GM21717 (cell line): Measurements from ENCODE around the gene KLC1.
"Not testable (repeated sequence)": the region's sequence is repeated elsewhere in the genome, so short reads cannot be mapped to it uniquely, and the experiment has no call there.

ENCODE experiments used
- ATAC-seq: cut with Tn5 transposase; IDR thresholded peaks from one replicate; pipeline ENCODE4 v1.9.1; 2021; ENCODE audit warnings: mild to moderate bottlenecking, moderate library complexity; ENCODE audit not compliant: unreplicated experiment

KLC1 gene

DNA sequence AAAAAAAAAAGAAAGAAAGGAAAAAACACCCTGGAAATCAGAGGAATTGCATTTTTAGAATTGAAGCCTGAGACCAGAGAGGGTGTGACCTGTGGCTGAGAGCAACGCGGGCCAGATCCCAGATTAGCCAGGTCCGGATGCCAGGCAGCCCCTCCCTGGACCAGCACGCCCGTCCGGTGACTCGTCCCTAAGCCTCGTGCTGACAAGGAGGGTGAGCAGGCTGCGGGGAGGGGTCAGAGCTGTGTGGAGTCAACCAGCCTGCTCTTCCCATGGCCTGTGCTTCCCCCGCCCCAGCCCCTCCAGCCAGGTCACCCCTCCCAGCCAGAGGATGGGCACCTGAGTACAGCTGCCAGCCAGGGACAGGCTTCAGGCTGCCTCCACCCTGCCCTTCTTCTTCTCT, 4.2 kb upstream of the KLC1 start:
- no peak for ATAC-seq

DNA sequence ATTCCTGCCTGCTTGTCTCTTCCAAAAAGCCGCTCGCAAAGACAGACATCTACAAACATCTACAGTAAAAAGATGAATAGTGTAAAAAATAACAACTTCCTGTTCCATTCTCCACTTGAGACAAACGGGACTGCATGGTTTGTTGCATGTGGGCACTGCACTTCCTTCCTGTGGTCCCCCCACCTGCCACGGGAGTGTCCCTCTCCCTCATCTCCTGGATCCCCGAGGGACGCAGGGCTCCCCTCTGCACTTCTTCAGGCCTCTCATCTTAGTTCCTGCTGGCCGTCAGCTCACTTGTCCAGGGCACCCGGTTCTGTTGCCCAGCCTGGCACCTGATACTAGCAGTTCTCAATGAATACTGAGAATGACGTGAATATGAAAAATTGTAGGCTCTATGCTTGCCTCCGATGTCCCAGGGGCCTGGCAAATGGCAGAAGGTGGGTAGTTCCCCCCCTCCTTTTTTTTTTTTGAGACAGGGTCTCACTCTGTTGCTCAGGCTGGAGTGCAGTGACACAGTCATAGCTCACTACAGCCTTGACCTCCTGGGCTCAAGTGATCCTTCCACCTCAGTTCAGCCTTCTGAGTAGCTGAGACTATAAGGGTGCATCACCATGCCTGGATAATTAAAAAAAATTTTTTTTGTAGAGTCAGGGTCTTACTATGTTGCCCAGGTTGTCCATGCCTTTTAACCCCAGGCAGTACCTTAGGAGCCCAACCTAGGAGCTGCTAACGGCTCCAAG, 3.5 kb upstream of the KLC1 start:
- ATAC-seq, result no peak

DNA sequence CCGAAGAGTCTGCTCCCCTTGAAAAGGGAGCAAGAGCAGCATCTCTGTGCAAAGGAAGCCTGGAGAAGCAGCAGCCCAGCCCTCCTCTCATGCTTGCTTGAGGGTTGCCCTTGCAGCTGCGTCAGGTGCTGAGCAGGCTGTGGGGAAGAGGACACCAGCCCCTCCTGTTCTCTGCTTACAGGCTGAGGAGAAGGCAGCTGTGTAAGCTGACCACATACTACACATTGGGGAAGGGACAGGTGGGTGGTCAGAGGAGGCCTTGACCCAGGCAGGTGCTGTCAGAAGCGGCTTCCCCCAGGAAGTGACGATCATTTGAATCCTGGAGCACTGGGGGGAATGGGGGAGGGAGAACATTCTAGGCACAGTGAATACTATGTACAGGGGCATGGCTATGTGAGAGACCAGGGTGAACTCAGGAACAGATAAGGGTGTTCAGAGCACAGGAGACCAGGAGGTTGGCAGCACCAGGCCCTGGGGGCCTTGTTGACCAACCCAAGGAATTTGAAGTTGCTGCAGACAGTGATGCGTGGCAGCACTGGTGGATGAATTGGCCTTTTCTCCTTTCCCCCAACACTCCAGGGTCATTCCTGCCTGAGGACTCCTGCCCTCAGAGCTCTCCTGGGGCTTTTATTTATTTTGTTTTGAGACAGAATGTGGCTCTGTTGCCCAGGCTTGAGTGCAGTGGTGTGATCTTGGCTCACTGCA, 2.7 kb upstream of the KLC1 start:
- no peak for ATAC-seq

GRCh38 chr14:103627073-103628025, 1.7 kb upstream of the KLC1 start:
- no peak for ATAC-seq

DNA sequence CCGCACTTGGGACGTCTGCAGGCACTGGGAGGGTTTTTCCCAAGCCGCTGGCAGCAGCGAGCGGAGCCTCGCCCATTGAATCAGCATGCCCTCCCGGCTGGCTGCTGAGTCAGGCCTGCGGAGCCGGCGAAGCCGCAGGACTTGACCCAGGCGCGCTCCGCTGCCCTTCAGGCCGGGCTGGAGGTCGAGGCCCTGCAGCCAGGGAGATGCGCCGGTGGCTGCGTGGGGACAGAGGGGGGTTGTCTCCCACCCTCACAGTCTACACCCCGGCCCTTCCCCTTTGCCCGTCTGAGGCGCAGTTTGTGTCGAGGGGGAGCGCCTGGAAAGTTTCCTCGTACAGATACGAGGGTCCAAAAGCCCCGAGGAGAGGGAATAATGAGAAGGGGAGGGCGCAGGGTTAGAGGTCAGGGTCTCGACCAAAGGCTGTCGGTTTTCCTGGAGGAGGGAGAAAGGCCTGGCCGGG, 759 bp upstream of the KLC1 start:
- ATAC-seq, result no peak

GRCh38 chr14:103629503-103630121, 601 bp downstream of the KLC1 start:
- ATAC-seq, result no peak

DNA sequence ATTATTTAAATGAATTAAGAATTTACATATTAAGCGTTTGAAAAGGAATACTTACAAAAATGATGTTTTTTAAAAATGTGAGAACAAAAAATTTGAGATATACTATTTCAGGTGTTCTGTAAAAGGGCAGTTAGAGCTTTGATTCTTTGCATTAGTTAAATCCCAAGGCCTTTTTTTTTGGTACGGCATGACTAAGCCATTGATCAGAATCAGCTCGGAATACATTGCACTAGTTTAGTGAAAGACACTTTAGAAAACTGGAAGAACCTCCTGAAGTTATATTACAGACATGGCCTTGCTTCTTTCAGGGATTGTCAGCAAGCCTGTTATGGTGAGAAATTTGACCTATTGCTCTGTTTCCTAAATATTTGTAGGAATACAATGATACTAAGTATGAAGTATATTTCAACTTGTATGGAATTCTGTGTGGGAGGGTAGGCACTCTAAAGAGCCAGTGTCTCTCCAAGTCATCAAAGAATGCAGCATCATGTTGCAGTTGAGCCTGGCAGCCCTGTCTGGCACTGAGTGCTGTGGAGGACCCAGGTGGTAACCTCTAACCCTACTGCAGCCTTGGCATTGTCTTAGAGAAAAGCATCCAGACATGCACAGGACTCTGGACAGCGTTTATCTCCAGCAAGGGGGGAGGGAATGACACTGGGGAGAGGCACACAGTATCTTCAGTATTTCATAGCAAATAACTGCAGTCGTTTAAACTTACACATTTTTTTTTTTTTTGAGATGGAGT, 1.5 kb downstream of the KLC1 start:
- ATAC-seq, result no peak

DNA sequence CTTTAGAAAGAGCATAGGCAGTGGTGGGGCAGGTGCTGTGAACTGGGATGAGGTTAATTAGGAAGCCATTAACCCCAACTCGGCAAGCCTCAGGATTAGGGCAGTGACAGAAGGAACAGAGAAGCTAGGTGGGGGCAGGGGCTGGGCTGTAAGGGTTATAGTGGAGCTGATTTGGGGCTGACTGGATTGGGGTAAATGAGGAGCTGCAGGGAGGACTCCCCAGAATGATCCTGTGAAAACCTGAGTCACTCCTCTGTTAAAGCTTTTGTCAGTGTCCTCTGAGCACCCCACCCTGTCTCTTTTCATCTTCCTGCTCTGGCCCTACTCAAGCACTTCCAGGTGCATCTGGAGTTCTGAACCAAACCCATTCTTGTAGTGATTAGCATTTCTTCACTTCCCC, 4.4 kb downstream of the KLC1 start:
- ATAC-seq, result no peak

DNA sequence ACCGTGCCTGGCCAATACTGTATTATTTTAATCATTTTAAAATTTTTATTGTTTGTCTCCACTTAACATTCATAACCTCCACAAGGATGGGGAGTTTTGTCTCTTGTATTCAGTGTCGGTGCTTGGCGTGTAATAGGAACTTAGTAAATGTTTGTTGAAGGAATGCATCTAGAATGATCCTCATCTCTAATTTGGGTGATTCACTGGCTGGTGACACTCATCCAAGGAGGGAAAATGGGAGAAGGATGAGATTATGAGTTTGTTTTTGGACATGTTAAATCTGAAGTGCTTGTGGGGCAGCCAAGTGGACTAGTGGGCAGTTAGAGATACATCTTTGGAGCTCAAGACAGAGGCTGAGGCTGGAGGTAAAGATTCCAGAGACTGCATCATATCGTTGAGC, 5.1 kb downstream of the KLC1 start:
- no peak for ATAC-seq

GRCh38 chr14:103638594-103638993, 9.6 kb downstream of the KLC1 start:
- ATAC-seq, result no peak

DNA sequence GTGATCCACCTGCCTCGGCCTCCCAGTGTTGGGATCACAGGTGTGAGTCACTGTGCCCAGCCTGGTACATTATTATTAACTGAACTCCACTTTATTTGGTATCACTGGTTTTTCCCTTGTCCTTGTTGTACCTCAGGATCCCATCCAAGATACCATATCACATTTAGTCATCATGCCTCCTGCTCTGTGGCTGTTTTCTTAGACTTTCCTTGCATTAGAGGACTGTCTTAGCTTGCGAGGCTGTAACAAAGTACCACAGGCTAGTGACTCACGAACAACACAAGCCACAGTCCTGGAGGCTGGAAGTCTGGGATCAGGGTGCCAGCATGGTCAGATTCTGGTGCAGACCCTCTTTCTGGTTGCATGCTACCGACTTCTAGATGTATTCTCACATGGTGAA, 12.2 kb downstream of the KLC1 start:
- ATAC-seq, result no peak

DNA sequence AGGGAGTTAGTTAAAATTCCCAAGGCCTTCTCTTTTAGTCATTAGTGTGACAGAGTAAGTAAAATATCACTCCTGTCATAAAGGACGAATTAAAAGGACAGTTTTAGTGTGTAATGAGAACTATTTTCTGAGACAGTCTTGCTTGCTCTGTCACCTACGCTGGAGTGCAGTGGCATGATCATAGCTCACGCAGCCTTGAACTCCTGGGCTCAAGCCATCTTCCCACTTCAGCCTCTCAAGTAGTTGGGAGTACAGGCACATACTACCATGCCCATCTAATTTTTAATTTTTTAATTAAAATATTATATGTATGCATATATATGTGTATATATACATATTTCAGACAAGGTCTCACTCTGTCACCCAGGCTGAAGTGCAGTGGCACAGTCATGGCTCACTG, 17.2 kb downstream of the KLC1 start:
- no peak for ATAC-seq

- ATAC-seq, result no peak
Observed at GRCh38 chr14:103649001-103649400, 20.0 kb downstream of the KLC1 start.

GRCh38 chr14:103650213-103650612, 21.2 kb downstream of the KLC1 start:
- no peak for ATAC-seq

DNA sequence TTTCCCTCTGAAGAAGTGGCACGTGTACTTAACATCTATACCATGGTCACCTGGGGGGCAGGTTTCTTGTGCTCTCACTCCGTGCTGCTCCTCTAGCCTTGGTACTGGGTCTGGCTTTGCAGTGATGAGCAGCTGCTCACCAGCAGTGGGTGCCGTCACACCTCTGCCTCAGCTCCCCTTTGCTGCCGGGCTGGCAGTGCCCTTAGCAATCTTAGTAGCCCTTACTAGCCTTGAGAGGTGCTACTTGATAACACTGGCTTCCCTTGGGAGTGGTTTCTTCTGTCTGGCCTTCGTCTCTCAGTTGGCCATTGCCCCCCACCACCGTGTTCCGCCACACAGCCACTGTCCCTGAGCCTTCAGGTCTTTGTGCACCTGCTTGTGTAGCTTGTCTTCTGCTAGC, 22.6 kb downstream of the KLC1 start:
- no peak for ATAC-seq

- no peak for ATAC-seq
Observed at GRCh38 chr14:103652806-103653205, 23.8 kb downstream of the KLC1 start.

DNA sequence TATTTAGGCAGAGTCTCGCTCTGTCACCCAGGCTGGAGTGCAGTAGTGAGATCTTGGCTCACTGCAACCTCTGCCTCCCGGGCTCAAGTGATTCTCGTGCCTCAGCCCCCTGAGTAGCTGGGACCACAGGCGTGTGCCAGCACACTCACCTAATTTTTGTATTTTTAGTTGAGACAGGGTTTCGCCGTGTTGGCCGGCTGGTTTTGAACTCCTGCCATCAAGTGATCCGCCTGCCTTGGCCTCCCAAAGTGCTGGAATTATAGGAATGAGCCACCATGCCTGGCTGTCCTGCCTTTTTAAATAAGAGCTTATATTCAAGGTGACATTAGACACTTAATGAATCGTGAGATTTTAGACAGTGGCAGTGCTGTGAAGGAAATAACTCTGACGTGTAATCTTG, 24.3 kb downstream of the KLC1 start:
- not testable (repeated sequence) for ATAC-seq

- no peak for ATAC-seq
Observed at GRCh38 chr14:103653805-103654204, 24.8 kb downstream of the KLC1 start.

DNA sequence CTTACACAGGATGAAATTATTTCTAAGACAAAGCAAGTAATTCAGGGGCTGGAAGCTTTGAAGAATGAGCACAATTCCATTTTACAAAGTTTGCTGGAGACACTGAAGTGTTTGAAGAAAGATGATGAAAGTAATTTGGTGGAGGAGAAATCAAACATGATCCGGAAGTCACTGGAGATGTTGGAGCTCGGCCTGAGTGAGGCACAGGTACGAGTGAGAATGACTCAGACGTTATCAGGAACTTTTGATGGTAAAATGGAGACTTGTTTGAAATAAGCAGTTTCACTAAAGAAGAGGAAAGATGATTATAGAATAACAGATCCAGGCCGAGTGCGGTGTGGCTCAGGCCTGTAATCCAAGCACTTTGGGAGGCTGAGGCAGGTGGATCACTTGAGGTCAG, 25.6 kb downstream of the KLC1 start:
- no peak for ATAC-seq

GRCh38 chr14:103656031-103656755, 27.2 kb downstream of the KLC1 start:
- ATAC-seq, result no peak
